Measurements from ENCODE around the gene LSAMP.

DNA sequence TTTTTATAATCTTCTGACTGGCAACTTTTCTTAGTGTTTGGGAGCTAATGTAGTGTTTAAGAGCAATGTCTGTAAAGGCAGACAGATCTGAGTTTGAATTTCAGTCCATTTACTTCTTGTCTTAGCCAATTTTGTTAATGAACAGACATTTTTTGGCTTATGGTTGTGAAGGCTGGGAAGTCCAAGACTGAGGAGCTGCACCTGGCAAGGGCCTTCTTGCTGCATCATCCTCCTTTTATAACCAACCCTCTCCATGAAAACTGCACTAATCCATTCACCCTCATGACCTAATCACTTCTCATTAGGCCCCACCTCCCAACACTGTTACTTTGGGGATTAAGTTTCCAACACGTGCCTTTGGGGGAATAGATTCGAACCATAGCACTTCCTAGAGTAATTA is 657.5 kb downstream of the LSAMP start:
- TF ChIP-seq POLR2AphosphoS5 (IDR thresholded peaks at IDR 0.05; ENCODE audit: insufficient read depth, low read depth, low read length): no peak
- TF ChIP-seq, protein P1, sequence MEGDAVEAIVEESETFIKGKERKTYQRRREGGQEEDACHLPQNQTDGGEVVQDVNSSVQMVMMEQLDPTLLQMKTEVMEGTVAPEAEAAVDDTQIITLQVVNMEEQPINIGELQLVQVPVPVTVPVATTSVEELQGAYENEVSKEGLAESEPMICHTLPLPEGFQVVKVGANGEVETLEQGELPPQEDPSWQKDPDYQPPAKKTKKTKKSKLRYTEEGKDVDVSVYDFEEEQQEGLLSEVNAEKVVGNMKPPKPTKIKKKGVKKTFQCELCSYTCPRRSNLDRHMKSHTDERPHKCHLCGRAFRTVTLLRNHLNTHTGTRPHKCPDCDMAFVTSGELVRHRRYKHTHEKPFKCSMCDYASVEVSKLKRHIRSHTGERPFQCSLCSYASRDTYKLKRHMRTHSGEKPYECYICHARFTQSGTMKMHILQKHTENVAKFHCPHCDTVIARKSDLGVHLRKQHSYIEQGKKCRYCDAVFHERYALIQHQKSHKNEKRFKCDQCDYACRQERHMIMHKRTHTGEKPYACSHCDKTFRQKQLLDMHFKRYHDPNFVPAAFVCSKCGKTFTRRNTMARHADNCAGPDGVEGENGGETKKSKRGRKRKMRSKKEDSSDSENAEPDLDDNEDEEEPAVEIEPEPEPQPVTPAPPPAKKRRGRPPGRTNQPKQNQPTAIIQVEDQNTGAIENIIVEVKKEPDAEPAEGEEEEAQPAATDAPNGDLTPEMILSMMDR (IDR thresholded peaks at IDR 0.05; ENCODE audit: extremely low read depth in 1 of 2, insufficient read depth in 1 of 2, low read depth in 1 of 2, low read length in 2 of 2): no peak
- no peak for TF ChIP-seq POLR2A (IDR thresholded peaks at IDR 0.05; ENCODE audit: low read depth, low read length)
- TF ChIP-seq MYC (IDR thresholded peaks at IDR 0.05; ENCODE audit: low read depth, low read length): no peak
- no peak for TF ChIP-seq JUN (IDR thresholded peaks at IDR 0.05; ENCODE audit: borderline replicate concordance, insufficient read depth, insufficient read length, low read depth)
- TF ChIP-seq EZH2 (IDR thresholded peaks at IDR 0.05; ENCODE audit: borderline replicate concordance, low read depth, low read length, severe bottlenecking): no peak
- TF ChIP-seq, protein P2, sequence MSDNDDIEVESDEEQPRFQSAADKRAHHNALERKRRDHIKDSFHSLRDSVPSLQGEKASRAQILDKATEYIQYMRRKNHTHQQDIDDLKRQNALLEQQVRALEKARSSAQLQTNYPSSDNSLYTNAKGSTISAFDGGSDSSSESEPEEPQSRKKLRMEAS (IDR thresholded peaks at IDR 0.05; ENCODE audit: insufficient read depth, insufficient read length): no peak
